SK-N-SH (cell line): Measurements from ENCODE around the gene PUM1. TPM values are rescaled to one million over a fixed set of nuclear protein-coding genes. Genes with fewer than 3 reads are reported as not detected.

Source experiments
- CTCF ChIA-PET: fragments of 300-600, 350-600 bp; formaldehyde crosslinking; extraction: SDS; loops from one replicate; lab custom pipeline; 2021; lab: Yijun Ruan, JAX
- POLR2A ChIA-PET: fragments of 350-600 bp; sonication (Branson Sonifier 250); formaldehyde crosslinking; extraction: SDS; loops from one replicate; lab custom pipeline; 2020; ENCODE audit warnings: antibody characterized with exemption, inconsistent platforms; lab: Yijun Ruan, JAX
- DNase-seq: peaks from one replicate; pipeline ENCODE4 v3.0.0; 2012
- H2AFZ ChIP-seq: fragments of 200-600 bp; sonication (generic); 2 replicates; pipeline ENCODE4 v1.8.1; 2016; ENCODE audit warnings: antibody characterized with exemption, mild to moderate bottlenecking, low read depth
- H3F3A ChIP-seq: fragments of 200-600 bp; sonication (generic); replicated peaks from 2 replicates; pipeline ENCODE3; 2016; ENCODE audit warnings: antibody characterized with exemption, mild to moderate bottlenecking; ENCODE audit not compliant: insufficient read depth
- H3K27ac ChIP-seq, 2 experiments: fragments of 200-500 bp in 1 of 2; fragments of 200-600 bp in 1 of 2; sonication (Bioruptor generic) in 1 of 2; sonication (generic), shearing (Covaris generic) in 1 of 2; 2 replicates each; pipeline versions ENCODE4 v1.5.1 to v1.6.1; 2014 to 2016; ENCODE audit warnings: low read depth in 2 of 2, inconsistent platforms in 1 of 2, low read length in 1 of 2, mild to moderate bottlenecking in 1 of 2, mixed read lengths in 1 of 2
- H3K27me3 ChIP-seq: fragments of 200-600 bp; sonication (generic), shearing (Covaris generic); 2 replicates; pipeline ENCODE4 v1.6.1; 2016; ENCODE audit warnings: mixed run types; ENCODE audit not compliant: insufficient read depth
- H3K36me3 ChIP-seq, 2 experiments: fragments of 200-500 bp in 1 of 2; fragments of 200-600 bp in 1 of 2; sonication (Bioruptor generic) in 1 of 2; sonication (generic) in 1 of 2; replicated peaks in 1 of 2; 2 replicates each; pipeline versions ENCODE3 to v1.5.1; 2014 to 2016; ENCODE audit warnings: low read length in 1 of 2, mild to moderate bottlenecking in 1 of 2; ENCODE audit not compliant: insufficient read depth in 2 of 2, control insufficient read depth in 1 of 2
- H3K4me1 ChIP-seq, 2 experiments: fragments of 200-500 bp in 1 of 2; fragments of 200-600 bp in 1 of 2; sonication (Bioruptor generic) in 1 of 2; sonication (generic), shearing (Covaris generic) in 1 of 2; 2 replicates each; pipeline versions ENCODE4 v1.5.1 to v1.6.1; 2014 to 2016; ENCODE audit warnings: low read depth in 1 of 2, low read length in 1 of 2, mixed run types in 1 of 2; ENCODE audit not compliant: insufficient read depth in 2 of 2, control insufficient read depth in 1 of 2
- H3K4me2 ChIP-seq: fragments of 200-600 bp; sonication (generic), shearing (Covaris generic); 2 replicates; pipeline ENCODE4 v1.6.1; 2017; ENCODE audit warnings: mixed run types
- H3K4me3 ChIP-seq, 2 experiments: fragments of 200-500 bp in 1 of 2; fragments of 200-600 bp in 1 of 2; sonication (Bioruptor generic) in 1 of 2; sonication (generic), shearing (Covaris generic) in 1 of 2; 2 replicates each; pipeline versions ENCODE4 v1.5.1 to v1.8.1; 2014 to 2016; ENCODE audit warnings: low read depth in 2 of 2, inconsistent platforms in 1 of 2, low read length in 1 of 2, mild to moderate bottlenecking in 1 of 2, mixed read lengths in 1 of 2, moderate library complexity in 1 of 2
- H3K79me2 ChIP-seq: fragments of 200-600 bp; sonication (generic); 2 replicates; pipeline ENCODE4 v1.8.1; 2017; ENCODE audit warnings: mild to moderate bottlenecking; ENCODE audit not compliant: insufficient read depth
- H3K9ac ChIP-seq: fragments of 200-600 bp; sonication (generic); 2 replicates; pipeline ENCODE4 v1.6.1; 2017; ENCODE audit warnings: mixed run types
- H3K9me2 ChIP-seq: fragments of 200-600 bp; sonication (generic); 2 replicates; pipeline ENCODE4 v1.6.1; 2017; ENCODE audit warnings: mixed run types
- H3K9me3 ChIP-seq: fragments of 200-600 bp; sonication (generic); 2 replicates; pipeline ENCODE4 v1.6.1; 2017; ENCODE audit warnings: mixed run types, mild to moderate bottlenecking, moderate library complexity
- H4K20me1 ChIP-seq: fragments of 200-600 bp; sonication (generic); 2 replicates; pipeline ENCODE4 v1.6.1; 2017; ENCODE audit warnings: mild to moderate bottlenecking, mixed run types; ENCODE audit not compliant: insufficient read depth
- CHD2 ChIP-seq: fragments of 150-350 bp; IDR thresholded peaks from 2 replicates; pipeline ENCODE4 v1.6.1; 2018; ENCODE audit warnings: low read length; ENCODE audit not compliant: partially characterized antibody
- ELF1 ChIP-seq: IDR thresholded peaks from 2 replicates; pipeline ENCODE4 v1.4.0; 2012
- EP300 ChIP-seq, 2 experiments: IDR thresholded peaks; 2 replicates each; pipeline versions ENCODE4 v1.4.0 to v1.6.1; 2012; ENCODE audit warnings: borderline replicate concordance in 1 of 2, low read depth in 1 of 2, low read length in 1 of 2
- FOSL2 ChIP-seq: IDR thresholded peaks from 2 replicates; pipeline ENCODE4 v1.4.0; 2012; ENCODE audit warnings: low read depth, mild to moderate bottlenecking, moderate library complexity, borderline replicate concordance
- FOXM1 ChIP-seq: IDR thresholded peaks from 2 replicates; pipeline ENCODE4 v1.4.0; 2012; ENCODE audit warnings: low read depth, mild to moderate bottlenecking
- GABPA ChIP-seq: IDR thresholded peaks from 2 replicates; pipeline ENCODE4 v1.4.0; 2012; ENCODE audit warnings: low read depth, mild to moderate bottlenecking
- GATA2 ChIP-seq: sonication (generic); formaldehyde crosslinking; IDR thresholded peaks from 2 replicates; pipeline ENCODE4 v1.5.0; 2020; ENCODE audit warnings: mild to moderate bottlenecking, missing genetic modification reagents
- IRF3 ChIP-seq: fragments of 150-350 bp; IDR thresholded peaks from 2 replicates; pipeline ENCODE4 v1.6.1; 2016; ENCODE audit warnings: mild to moderate bottlenecking, low read depth, low read length
- JUND ChIP-seq: IDR thresholded peaks from 2 replicates; pipeline ENCODE4 v1.4.0; 2012
- MEF2A ChIP-seq: IDR thresholded peaks from 2 replicates; pipeline ENCODE4 v1.4.0; 2012; ENCODE audit warnings: low read depth, borderline replicate concordance
- MXI1 ChIP-seq: IDR thresholded peaks from 2 replicates; pipeline ENCODE4 v1.6.1; 2012; ENCODE audit warnings: mild to moderate bottlenecking, low read depth, low read length, improper control_type of control experiment
- NFIC ChIP-seq: IDR thresholded peaks from 2 replicates; pipeline ENCODE4 v1.4.0; 2012; ENCODE audit warnings: borderline replicate concordance
- PBX3 ChIP-seq: IDR thresholded peaks from 2 replicates; pipeline ENCODE4; 2012
- RAD21 ChIP-seq: IDR thresholded peaks from 2 replicates; pipeline ENCODE4 v1.6.1; 2012; ENCODE audit warnings: mild to moderate bottlenecking, low read length
- RCOR1 ChIP-seq: fragments of 150-350 bp; IDR thresholded peaks from 2 replicates; pipeline ENCODE4 v1.6.1; 2017; ENCODE audit warnings: antibody characterized with exemption, low read length
- RXRA ChIP-seq: IDR thresholded peaks from 2 replicates; pipeline ENCODE4 v1.4.0; 2012; ENCODE audit warnings: low read depth, mild to moderate bottlenecking, borderline replicate concordance
- SIN3A ChIP-seq: IDR thresholded peaks from 2 replicates; pipeline ENCODE4 v1.6.1; 2012; ENCODE audit warnings: low read depth, mild to moderate bottlenecking, low read length, moderate library complexity, borderline replicate concordance
- SMC3 ChIP-seq: IDR thresholded peaks from 2 replicates; pipeline ENCODE4 v1.6.1; 2012; ENCODE audit warnings: low read depth, low read length, improper control_type of control experiment
- TAF1 ChIP-seq: IDR thresholded peaks from 2 replicates; pipeline ENCODE4 v1.6.1; 2012; ENCODE audit warnings: low read depth, mild to moderate bottlenecking, low read length, moderate library complexity, borderline replicate concordance
- TEAD4 ChIP-seq: IDR thresholded peaks from 2 replicates; pipeline ENCODE4 v1.4.0; 2012; ENCODE audit warnings: mild to moderate bottlenecking, borderline replicate concordance; ENCODE audit not compliant: insufficient read depth
- YY1 ChIP-seq: IDR thresholded peaks from 2 replicates; pipeline ENCODE4 v1.4.0; 2012; ENCODE audit warnings: low read depth, mild to moderate bottlenecking
- WGBS: methylation state at CpG from one replicate; pipeline ENCODE4 v1.1.6; 2017; ENCODE audit warnings: low lambda C conversion rate; 5-methylcytosine and 5-hydroxymethylcytosine counted together
- polyA plus RNA-seq, 3 experiments: library from polyadenylated mRNA; depleted of rRNA; stranded (reverse); fragments of >200 nt; gene quantifications; 2 replicates each; pipeline ENCODE4 v1.2.3, GENCODE V29; 2012
- TF ChIP-seq, protein P1 (sequence below): IDR thresholded peaks from 2 replicates; pipeline ENCODE4 v1.4.0; 2012; ENCODE audit warnings: low read depth

The PUM1 gene
- polyA plus RNA-seq, 1 of the 3 experiments (the other 2 are of a cell fraction), result 66.7 TPM

DNA sequence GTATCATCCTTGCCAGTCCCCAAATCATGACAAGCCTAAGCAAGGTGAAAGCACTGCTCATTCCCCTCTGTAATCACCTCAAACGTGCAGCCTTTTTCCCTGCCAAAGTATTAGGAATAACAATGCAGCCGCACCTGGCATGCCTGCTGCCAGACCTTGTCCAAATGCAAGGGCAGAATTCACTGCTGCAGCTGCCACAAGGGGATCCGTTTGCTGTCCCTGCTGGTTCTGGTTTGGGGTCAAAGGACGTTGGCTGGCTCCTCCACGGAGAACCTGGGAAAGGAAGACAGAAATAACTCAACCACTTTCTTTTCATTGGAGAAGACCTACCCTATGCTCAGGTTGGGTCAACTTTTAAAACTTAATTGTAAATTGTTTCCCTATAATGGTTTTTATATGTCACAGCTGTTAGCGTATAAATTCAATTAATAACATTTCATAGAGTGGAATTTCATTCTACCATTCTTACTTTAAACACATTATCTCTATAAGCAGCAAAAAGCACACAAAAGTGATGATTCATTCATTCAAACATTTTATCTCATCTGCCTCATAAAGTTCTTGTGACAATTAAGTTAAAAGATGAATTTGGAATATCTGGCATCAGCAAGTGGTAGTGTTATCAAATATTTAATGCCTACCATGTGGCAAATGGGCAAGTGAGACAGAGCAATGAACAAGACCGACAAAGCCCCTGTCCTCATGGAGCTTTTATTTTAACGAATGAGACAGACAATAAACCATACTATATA lies 97.1 kb downstream of the PUM1 start:
- H3K4me3 ChIP-seq, result no peak overlapping the region
- H2AFZ ChIP-seq, result no peak overlapping the region
- H3K36me3 ChIP-seq, result peaks cover 63 to 64% of the 10 kb centered on the region in 2 experiments
- WGBS, result 56% methylated on average over 8 of the region's 8 CpGs
- POLR2A ChIA-PET, result no interaction called here
- H3K27ac ChIP-seq, result peak overlapping the region; percentile 82 to 92; a peak in 3 of 4 replicates
- H3K9me3 ChIP-seq, result no peaks in the 10 kb centered on the region
- H3K27me3 ChIP-seq, result no peaks in the 10 kb centered on the region
- H3K4me2 ChIP-seq, result peak overlapping the region; percentile 7; the same call in 1 of the 2 replicates
- DNase-seq, result no peak
- H3K9me2 ChIP-seq, result no peaks in the 10 kb centered on the region
- no peak overlapping the region for H3K9ac ChIP-seq
- CTCF ChIA-PET, result interaction anchor here (0.7 to 1.1 kb wide), 2 partner anchors 11 to 13 kb away, joined by 3 to 4 read pairs; no protein-coding TSS in a partner anchor
- TF ChIP-seq YY1 (no peak), FOSL2 (peak; percentile 46; the same call in 1 of the 2 replicates), MEF2A (no peak), GATA2 (CRISPR knock-in tag) (0 out of 2 replicates have a peak, but pooled peaks have one; percentile 17), ELF1 (no peak), MXI1 (no peak), NFIC (peak; percentile 22; the same call in 1 of the 2 replicates), JUND (peak; percentile 34; the same call in 1 of the 2 replicates), TEAD4 (peak; percentile 66), EP300 (IDR thresholded peaks at IDR 0.05; ENCODE audit: borderline replicate concordance in 1 of 2, low read depth in 1 of 2, low read length in 1 of 2) (peak in 1 of 2 experiments; percentile 40; a peak in 1 of 4 replicates), PBX3 (0 out of 2 replicates have a peak, but pooled peaks have one; percentile 21)
- TF ChIP-seq, all 33 proteins: peak for 7
- H3K79me2 ChIP-seq, result peaks cover 90% of the 10 kb centered on the region
- peaks cover 22 to 38% of the 10 kb centered on the region in 2 experiments for H3K4me1 ChIP-seq
- H3F3A ChIP-seq, result peaks cover 29% of the 10 kb centered on the region
- peaks cover 15% of the 10 kb centered on the region; the same call in 1 of the 2 replicates for H4K20me1 ChIP-seq

DNA sequence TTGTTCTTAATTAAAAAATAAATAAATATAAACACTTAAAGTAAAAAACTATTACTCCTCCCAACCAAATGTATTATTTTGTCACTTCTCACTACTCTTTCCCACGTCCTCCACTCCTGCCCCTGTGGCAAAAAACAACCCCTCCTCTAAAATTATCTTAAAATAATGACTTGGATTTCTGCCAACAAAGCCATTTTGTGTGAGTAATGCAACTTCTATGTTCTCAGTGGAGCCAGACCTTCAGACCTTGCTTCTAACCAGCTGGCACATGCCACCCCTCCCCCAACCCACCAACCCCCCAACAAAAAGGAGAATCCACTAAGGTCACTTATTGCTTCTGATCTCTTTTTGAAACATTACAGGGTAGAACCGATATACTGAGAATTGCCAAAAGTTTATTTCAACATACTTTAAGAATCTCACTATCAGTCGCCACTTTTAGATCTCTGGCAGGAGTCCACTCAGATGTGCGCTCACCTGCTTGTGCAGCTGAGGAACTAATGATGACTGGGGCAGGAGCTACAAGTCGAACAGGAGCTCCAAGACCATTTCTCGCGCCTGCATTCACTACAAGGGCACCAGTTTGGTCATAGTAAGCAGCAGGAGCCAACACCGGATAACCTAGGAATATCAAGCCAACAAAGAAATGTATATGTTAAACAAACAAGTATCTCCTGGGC lies 98.7 kb downstream of the PUM1 start:
- Histone ChIP-seq H3K9ac (no peak overlapping the region), H4K20me1 (peaks cover 15% of the 10 kb centered on the region; the same call in 1 of the 2 replicates), H3K9me3 (no peaks in the 10 kb centered on the region), H3K4me2 (peak overlapping the region; percentile 82), H3K79me2 (peaks cover 94% of the 10 kb centered on the region), H3K27me3 (no peaks in the 10 kb centered on the region), H3K27ac (peak overlapping the region; percentile 82 to 92), H3K9me2 (no peaks in the 10 kb centered on the region), H2AFZ (no peak overlapping the region), H3K36me3 (peaks cover 72 to 73% of the 10 kb centered on the region in 2 experiments), H3K4me1 (peaks cover 22 to 38% of the 10 kb centered on the region in 2 experiments), H3K4me3 (peak overlapping the region in 1 of 2 experiments; percentile 36; a peak in 1 of 4 replicates), H3F3A (peaks cover 29% of the 10 kb centered on the region)
- DNase-seq, result peak; percentile 80
- ChIA-PET POLR2A (interaction anchor here (0.8 kb wide), 1 partner anchor 98 kb away, joined by 3 read pairs; no protein-coding TSS in a partner anchor), CTCF (interaction anchor here (0.7 to 1.7 kb wide), 4 partner anchors 9 to 165 kb away, joined by 3 to 10 read pairs (median 6); no protein-coding TSS in a partner anchor)
- WGBS, result 40% methylated on average over 8 of the region's 8 CpGs
- TF ChIP-seq, protein P1, sequence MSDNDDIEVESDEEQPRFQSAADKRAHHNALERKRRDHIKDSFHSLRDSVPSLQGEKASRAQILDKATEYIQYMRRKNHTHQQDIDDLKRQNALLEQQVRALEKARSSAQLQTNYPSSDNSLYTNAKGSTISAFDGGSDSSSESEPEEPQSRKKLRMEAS, result peak; percentile 56
- peak; percentile 42; the same call in 1 of the 2 replicates for TF ChIP-seq MXI1
- TF ChIP-seq SIN3A, result peak; percentile 64; the same call in 1 of the 2 replicates
- TF ChIP-seq RCOR1, result peak; percentile 19; the same call in 1 of the 2 replicates
- peak; percentile 62; the same call in 1 of the 2 replicates for TF ChIP-seq FOXM1
- TF ChIP-seq SMC3, result no peak
- TF ChIP-seq TAF1, result 0 out of 2 replicates have a peak, but pooled peaks have one; percentile 21
- peak; percentile 52 to 76; a peak in 2 of 4 replicates for TF ChIP-seq EP300 (IDR thresholded peaks at IDR 0.05; ENCODE audit: borderline replicate concordance in 1 of 2, low read depth in 1 of 2, low read length in 1 of 2)
- no peak for TF ChIP-seq GABPA
- peak; percentile 28; the same call in 1 of the 2 replicates for TF ChIP-seq MEF2A
- TF ChIP-seq GATA2 (CRISPR knock-in tag), result peak; percentile 41; the same call in 1 of the 2 replicates
- TF ChIP-seq IRF3, result no peak
- peak; percentile 51; the same call in 1 of the 2 replicates for TF ChIP-seq RXRA
- TF ChIP-seq CHD2, result peak; percentile 95
- 0 out of 2 replicates have a peak, but pooled peaks have one; percentile 3 for TF ChIP-seq RAD21
